NCI-H748 (cell line): ENCODE results near the gene SLCO4A1.

ENCODE experiments used
- DNase-seq: peaks from one replicate; lab custom pipeline; 2025; ENCODE audit not compliant: unreplicated experiment; lab: John Stamatoyannopoulos, UW

Gene SLCO4A1

DNA sequence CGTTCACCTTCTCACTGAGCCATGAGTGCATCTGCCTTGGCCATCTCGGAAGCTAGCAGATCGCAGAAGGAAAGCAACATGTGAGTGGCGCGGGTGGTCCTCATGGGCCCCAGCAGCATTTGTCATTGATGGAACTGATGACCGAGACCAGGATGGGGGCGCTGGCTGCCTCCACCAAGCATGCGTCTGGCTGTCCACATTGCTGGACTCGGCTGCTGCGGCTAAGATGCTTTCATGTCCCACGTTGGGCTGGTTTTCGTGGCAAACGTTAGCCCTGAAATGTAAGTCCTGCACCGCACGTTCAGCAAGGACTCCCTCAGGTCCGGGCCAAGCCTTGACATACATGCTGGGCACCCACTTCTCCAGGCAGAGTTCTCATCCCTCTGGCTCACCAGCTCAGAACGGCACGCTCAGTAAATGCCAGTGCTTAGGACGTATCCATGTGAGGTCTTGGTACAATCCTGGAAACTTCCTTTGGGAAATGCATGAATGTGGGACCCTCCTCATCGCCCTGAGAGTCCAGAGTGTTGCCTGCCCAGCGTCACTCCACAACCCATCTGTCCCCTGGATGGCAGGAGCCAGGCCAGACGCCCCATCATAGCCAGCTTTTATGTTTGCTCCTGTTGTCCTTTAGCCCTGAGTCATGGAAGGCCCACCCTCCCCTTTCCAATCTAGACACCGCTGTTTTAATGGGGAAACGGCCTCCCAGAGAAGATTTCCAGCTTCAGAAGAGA is 8.4 kb downstream of the SLCO4A1 start:
- DNase-seq: no peak

DNA sequence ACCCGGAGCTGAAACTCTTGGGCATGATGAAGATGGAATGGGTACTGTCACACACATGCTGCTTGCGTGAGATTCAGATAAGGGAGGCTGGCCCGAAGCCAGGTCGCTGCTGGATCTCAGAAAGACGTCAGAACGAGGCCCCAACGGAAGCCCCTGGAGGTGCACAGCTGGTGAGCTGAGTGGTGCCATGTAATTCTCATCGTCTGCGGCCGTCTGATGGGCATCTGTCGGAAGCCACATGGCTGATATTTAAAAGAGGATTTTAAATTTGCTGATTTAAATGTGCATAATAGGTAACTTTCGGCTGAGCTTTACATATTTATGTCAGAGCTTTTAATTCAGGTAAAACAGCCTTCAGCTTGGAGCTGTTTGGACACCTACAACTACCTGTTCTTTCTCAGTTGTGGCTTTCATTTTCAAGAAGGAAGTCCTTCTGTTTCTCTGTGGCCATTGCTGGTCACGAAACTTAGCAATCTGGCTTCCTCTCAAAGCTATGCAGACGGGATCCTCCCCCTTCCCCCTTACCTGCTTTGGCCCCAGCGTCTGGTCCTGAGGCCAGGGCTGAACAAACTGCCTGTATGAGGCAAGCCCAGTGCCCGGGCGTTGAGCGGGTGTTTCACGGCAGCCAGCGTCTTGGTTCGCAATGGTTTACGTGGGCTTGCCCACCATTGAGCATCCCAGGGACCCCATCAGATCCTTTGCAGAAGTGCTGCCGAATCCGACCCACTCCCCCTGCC is 9.2 kb downstream of the SLCO4A1 start:
- DNase-seq: no peak

DNA sequence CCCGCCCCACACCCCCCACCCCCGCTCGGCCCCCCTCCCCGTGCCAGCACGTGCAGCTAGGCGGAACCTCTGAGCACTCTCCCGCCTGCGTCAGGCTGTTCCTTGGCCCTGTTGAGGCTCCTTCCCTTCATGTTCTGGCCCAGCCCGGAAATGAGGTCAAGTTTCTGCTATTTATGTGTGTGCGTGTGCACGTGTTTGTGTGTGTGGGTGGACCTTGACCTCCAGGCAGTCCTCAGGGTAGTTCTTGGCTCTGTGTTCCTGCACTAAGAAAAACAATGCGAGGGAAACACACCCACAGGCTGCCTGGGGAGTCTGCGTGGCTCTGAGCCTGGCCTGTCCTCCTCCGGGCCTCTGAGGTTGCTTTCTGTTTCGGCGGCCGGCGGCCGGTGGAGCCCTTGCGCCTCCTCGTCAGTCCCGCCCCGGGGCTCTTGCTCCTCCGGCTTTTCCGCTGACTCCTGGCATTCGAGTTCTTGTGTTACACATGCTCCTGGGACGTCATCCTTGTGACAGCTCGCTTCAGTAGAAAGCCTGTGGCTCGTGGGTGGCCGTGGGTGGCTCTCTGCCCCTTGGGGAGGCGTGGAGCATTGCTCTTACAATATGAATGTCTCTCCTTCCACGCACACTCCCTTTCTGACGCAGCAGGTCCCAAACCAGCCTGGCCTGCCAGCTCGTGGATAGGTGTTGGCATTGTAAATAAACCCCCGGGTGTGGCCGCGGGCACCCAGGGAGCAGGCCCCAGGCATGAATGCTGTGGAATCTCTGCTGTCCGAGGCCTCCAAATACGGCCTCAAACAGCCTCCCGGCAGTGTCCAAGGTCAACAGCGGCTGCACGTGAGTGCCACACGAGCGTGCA is 10.0 kb downstream of the SLCO4A1 start:
- no peak for DNase-seq

DNA sequence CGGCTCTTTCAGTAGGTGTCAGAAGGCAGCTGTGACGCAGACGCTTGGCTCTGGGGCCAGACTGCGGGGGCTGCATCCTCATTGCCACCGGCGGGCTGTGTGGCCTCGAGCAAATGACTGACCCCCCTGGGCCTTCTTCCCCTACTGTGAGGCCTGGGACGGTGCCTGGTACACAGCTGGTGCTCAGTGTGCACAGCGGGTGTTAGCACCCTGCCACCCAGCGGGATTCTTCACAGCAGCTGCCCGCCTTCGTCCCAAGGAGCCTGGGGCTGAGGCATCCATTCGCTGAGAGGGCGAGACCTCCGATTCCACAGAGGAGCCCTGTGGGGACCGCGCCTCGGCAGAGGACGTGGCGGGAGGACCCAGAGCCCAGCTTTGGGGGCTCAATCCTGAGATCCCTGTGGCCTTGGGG is 10.6 kb downstream of the SLCO4A1 start:
- DNase-seq: no peak

DNA sequence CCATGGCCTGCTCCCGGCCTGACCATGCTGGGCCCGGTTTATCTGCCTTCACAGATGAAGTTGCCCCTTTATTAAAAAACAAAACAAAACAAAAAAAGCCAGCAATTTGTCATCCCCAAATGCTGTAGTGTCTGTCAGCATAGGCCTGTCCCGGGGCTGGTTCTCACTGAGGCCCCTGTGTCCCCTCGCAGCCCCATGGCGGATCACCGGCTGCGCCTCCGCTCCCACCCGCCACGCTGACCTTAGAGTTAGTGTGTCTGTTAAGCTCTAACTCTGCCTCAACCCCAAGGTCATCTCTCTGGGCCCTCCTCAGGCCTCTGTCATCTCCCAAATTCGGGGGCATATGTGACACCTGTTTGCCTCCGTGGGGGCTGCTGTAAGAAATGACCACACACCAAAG is 11.1 kb downstream of the SLCO4A1 start:
- DNase-seq: no peak

DNA sequence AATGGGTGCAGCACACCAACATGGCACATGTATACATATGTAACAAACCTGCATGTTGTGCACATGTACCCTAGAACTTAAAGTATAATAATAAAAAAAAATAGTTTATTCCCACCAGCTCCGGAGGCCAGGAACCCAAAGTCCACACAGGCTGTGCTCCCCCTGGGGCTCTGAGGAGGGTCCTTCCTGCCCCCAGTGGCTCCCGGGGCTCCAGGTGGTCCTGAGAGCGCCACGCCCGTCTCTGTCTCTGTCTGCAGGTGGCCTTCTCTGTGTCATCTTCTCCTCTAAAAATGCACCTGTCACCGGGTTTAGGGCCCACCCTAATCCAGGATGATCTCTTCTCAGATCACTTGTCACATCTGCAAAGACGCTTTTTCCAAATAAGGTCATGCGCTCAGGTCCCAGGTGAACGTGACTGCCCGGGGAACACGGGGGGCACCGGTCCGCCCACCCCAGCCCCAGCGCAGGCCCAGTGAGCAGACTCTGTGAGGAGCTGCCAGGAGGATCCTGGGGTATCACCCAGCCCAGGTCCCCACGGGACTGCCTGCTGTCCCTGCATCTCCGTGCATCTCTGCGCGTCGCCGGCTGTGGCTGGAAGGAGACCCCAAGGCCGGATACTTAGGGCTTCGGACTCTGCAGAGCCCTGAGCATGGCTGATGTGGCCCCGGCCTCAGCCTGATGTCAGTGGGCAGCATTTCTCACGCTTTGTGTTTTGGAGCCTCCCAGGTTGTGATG is 11.8 kb downstream of the SLCO4A1 start:
- no peak for DNase-seq

DNA sequence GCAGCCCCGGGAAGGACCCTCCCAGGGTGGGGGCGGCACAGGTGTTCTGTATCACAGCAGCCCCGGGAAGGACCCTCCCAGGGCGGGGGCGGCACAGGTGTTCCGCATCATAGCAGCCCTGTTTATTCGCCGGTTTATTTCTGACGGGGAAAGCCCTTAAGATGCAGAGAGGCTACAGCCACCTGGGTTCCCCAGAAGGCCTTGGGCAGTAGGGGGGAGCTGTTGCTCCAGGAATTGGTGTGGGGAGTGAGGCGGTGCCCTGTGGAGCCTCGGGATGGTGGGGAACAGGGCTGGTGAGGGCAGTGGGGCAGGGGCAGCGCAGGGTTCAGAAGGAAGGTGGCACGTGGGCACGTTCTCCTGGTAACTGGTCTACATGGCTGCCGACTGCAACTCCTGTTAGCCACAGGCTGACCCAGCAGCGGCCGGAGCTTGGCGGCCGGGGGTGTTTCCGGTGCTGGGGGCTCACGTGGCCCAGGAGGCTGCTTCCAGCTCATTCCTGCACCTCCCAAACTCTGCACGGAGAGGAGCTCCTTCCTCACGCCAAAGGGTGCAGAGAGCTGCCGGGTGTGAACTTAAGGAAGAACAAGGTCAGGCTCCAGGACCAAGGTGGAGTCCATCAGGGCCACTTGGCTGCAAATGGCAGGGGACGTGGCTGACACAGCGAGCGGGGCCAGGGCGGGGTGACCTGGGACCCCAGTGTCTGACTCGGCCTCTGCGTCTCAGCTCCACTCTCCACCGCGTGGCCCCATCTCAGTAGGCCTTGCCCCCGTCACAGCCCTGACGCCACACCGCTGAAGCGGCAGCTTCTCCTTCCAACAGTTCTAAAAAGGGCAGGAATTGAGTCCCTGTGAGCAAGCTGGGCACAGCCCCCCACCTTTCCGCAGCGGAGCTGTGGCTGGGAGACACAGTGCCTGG is 13.2 kb downstream of the SLCO4A1 start:
- DNase-seq: no peak

DNA sequence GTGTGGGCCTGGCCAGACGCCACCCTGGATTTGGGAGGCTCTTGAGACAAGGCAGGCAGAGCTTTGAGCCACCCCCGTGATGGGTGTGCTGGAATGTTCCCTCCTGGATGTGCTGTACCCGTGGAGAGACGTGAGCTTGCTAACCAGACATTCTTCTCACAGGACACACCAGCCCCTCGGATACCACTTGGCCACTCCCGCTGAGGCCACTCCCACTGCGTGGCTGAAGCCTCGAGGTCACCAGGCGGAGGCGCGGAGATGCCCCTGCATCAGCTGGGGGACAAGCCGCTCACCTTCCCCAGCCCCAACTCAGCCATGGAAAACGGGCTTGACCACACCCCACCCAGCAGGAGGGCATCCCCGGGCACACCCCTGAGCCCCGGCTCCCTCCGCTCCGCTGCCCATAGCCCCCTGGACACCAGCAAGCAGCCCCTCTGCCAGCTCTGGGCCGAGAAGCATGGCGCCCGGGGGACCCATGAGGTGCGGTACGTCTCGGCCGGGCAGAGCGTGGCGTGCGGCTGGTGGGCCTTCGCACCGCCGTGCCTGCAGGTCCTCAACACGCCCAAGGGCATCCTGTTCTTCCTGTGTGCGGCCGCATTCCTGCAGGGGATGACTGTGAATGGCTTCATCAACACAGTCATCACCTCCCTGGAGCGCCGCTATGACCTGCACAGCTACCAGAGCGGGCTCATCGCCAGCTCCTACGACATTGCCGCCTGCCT is 14.1 kb downstream of the SLCO4A1 start:
- no peak for DNase-seq

DNA sequence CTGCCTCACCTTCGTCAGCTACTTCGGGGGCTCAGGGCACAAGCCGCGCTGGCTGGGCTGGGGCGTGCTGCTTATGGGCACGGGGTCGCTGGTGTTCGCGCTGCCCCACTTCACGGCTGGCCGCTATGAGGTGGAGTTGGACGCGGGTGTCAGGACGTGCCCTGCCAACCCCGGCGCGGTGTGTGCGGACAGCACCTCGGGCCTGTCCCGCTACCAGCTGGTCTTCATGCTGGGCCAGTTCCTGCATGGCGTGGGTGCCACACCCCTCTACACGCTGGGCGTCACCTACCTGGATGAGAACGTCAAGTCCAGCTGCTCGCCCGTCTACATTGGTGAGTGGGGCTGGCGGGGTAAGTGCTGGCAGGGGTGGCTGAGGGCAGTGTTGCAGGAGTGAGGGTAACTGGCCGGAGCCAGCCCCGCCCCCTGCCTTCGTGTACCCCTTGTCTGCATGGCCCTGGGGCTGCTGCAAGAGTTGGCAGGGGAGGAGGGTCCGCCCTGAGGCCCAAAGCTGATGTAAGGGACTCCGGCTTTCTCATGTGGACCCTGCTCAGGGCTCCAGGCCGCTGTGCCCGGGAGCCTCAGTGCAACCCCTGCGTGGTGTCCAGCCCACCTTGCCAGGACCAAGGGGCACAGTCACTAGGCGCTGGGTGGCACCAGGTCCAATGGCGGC is 14.8 kb downstream of the SLCO4A1 start:
- no peak for DNase-seq

DNA sequence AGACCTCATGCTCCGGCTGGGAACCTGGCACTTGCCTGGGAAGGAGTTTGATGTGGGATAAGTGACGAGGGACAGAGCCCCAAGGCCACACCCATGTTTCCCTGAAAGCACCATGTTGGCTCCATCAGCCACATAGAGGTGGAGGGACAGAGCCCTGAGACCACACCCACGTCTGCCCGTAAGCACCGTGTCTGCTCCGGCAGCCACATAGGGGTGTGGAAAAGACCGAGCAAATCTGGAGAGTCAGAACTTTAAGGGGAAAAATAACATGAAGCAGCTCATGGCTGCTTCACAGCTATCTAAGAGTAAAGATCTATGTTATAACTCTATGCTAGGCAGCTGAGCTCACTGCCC is 15.3 kb downstream of the SLCO4A1 start:
- DNase-seq: no peak

DNA sequence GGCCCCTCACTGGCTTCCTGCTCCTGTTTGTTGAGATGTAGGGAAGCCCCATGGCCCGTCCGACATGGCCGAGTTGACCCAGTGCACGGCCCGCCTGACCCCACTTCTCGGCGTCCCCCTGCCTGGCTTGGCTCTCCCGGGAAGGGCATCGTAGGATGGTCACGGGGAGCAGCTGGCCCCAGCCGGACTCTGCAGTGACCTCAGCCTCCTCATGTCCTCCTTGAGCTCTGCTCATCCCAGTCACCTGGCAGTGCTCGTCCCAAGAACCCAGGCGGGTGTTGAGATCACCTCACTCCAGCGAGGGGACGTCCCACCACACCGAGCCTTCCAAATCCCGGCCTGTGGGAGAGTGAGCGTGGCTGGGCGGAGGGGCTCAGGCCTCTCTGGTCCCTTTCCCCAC is 15.7 kb downstream of the SLCO4A1 start:
- DNase-seq: no peak

DNA sequence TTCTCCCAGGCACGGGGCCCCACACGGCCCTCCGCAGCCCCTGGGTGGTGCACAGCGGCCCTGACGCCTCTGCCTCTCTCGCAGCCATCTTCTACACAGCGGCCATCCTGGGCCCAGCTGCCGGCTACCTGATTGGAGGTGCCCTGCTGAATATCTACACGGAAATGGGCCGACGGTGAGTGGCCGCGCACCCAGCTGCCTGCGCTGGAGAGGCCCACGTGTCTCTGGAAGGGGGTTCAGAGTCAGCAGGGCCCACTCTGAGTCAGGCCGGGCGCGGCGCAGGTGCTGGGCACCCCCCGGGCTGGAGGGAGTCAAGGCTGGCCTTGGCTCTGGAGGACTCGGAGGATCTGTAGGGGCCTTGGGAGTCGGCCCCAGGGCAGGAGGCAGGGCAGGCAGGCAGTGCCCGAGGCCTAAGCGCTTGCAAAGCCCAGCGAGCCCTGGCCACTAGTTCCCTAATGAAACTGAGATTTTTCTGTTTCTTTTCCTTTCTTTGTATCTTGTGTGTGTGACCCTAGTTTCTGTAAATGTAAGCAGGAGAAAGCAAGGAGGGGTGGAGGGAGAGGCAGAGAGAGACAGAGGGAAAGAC is 16.4 kb downstream of the SLCO4A1 start:
- DNase-seq: no peak

DNA sequence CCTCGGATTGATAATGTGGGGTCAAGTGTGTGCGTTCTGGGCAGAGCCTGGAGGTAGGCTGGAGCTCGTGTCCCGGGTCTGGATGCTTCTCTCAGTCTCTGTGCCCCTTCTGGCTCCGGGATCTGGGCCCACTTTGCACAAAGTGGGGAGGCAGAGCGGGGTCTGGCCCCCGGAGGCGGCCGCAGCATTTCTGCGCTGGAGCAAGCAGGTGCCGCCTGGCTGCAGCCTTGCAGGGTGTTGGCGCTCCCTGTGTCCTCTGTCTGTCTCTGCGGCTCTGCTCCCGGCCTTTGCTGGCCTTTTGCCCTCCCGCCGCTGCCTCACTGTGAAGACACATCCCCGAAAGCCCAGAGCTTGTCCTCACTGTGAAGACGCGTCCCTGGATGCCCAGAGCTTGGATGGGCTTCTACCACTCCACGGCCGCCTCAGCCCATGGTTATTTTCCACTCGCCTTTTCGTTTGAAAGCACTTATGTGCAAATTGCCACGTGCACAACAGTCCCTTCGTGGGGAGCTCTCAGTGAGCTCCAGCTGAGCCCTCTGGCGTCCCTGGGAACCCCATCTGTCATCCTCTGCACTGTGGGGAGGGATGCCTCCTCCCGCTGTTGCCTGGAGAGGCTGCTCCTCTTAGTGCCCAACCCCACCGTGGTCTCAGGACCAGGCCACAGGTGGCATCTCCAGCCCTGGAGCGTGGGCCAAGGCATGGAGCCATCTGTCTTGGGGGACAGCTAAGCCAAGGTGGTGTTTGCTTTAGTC is 17.4 kb downstream of the SLCO4A1 start:
- DNase-seq: no peak

DNA sequence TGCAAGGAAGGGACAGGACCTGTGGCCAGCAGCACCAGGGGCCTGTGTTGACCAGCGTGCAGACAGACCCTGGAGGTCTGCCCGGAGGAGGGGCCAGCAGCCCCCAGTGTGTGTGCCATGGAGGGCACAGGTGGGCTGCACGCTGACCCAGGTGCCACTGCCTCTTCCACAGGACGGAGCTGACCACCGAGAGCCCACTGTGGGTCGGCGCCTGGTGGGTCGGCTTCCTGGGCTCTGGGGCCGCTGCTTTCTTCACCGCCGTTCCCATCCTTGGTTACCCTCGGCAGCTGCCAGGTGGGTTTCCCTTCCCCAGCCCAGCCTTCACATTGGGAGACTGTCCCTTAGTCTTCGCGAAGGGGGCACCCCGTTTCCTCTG is 17.9 kb downstream of the SLCO4A1 start:
- no peak for DNase-seq

DNA sequence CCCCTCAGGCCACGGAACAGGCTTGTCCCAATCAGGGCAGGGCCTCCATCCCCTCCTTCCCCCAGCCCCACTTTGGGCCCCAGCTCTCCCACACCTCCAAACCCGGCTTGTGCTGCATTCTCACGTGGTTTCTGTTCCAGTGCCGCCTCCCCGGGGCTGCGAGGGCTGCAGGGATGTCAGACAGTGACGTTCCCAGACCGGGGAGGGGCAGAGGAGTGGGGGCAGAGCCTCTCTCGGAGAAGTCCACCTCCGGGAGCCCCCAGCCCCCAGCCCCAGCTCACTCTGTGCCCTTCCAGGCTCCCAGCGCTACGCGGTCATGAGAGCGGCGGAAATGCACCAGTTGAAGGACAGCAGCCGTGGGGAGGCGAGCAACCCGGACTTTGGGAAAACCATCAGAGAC is 18.5 kb downstream of the SLCO4A1 start:
- no peak for DNase-seq

DNA sequence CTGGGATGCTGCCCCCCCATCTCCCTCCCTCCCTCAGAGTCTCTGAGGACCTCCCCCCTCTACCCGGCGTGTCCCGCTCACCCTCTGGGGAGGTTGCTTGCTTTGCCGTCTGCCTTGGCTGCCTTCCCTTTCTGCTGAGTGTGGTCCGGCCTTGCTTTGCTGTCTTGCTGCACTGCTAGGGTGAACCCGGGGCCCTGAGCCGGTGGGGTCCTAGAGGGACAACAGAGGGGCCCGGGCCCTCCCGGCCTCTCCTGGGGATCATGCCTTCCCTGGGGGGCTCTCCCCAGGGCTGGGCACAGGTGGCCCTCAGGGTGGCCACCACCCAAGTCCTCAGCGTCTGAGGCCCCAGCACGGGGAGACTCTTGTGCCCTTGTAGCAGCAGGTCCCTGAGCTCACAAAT is 19.3 kb downstream of the SLCO4A1 start:
- DNase-seq: no peak

DNA sequence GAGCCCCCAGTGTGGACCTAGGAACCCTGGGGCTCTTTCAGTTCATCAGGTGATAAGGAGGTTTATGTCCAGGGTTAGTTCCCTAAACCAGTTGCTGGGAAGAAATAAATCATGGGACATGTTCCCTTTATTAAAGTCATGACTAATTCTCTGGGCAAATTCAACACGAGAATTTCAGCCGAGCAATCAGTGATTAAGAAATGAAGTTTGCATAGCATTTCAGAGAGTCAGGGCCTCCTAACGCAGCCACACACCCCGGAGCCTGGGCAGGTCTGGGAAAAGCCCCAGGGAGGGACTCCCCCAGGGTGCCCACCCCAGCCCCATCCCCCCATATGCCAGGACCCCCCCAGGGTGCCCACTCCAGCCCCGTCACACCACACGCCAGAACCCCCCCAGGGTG is 20.1 kb downstream of the SLCO4A1 start:
- DNase-seq: no peak
